H1 (cell line): ENCODE data around the gene UQCR10. TPM values are rescaled to one million over a fixed set of nuclear protein-coding genes. Genes with fewer than 3 reads are reported as not detected.

Experiments
- CTCF ChIA-PET: fragments of 300-600 bp; sonication (Branson Sonifier 250); formaldehyde crosslinking; loops from one replicate; lab custom pipeline; 2021; ENCODE audit not compliant: partially characterized antibody; lab: Charles Lee
- POLR2A ChIA-PET: fragments of 300-600 bp; sonication (Branson Sonifier 250); formaldehyde crosslinking; loops from one replicate; lab custom pipeline; 2021; ENCODE audit warnings: inconsistent platforms; ENCODE audit not compliant: partially characterized antibody; lab: Charles Lee
- DNase-seq, 2 experiments: peaks; one replicate each; pipeline versions ENCODE4 v3.0.0 to v3.0.0-alpha.2; 2010 to 2022; ENCODE audit warnings: low spot score in 2 of 2, low read depth in 1 of 2, mixed read lengths in 1 of 2
- FAIRE-seq: peaks from 2 replicates; lab custom pipeline; 2011; peaks lifted over from hg19 to GRCh38; lab: Jason Lieb, UNC
- H2AFZ ChIP-seq: 2 replicates; pipeline ENCODE4 v1.8.1; 2012; ENCODE audit warnings: low read length, inconsistent platforms
- H2AK5ac ChIP-seq: 2 replicates; pipeline ENCODE4 v1.6.1; 2013; ENCODE audit warnings: low read depth, low read length
- H2BK120ac ChIP-seq: replicated peaks from 2 replicates; pipeline ENCODE3; 2013; ENCODE audit warnings: low read depth, low read length, inconsistent platforms
- H2BK12ac ChIP-seq: 2 replicates; pipeline ENCODE4 v1.6.1; 2013; ENCODE audit warnings: low read depth, low read length
- H2BK15ac ChIP-seq: 2 replicates; pipeline ENCODE4 v1.6.1; 2013; ENCODE audit warnings: low read length
- H2BK20ac ChIP-seq: 2 replicates; pipeline ENCODE4 v1.6.1; 2013; ENCODE audit warnings: low read length
- H2BK5ac ChIP-seq: 2 replicates; pipeline ENCODE4 v1.6.1; 2013; ENCODE audit warnings: low read depth, low read length
- H3K14ac ChIP-seq: 2 replicates; pipeline ENCODE4 v1.6.1; 2013; ENCODE audit warnings: inconsistent platforms; ENCODE audit not compliant: insufficient read length
- H3K18ac ChIP-seq: 2 replicates; pipeline ENCODE4 v1.6.1; 2013; ENCODE audit warnings: low read length; ENCODE audit errors: extremely low read depth
- H3K23ac ChIP-seq: 2 replicates; pipeline ENCODE4 v1.6.1; 2013; ENCODE audit warnings: inconsistent platforms; ENCODE audit not compliant: insufficient read length
- H3K23me2 ChIP-seq: 2 replicates; pipeline ENCODE4 v1.6.1; 2013; ENCODE audit warnings: low read depth, low read length
- H3K27ac ChIP-seq: 2 replicates; pipeline ENCODE4 v1.6.1; 2011; ENCODE audit warnings: low read depth, low read length, inconsistent platforms
- H3K27me3 ChIP-seq, 4 experiments: replicated peaks in 1 of 4; 1 replicate in 1 of 4; 2 replicates in 3 of 4; pipeline versions ENCODE4 v1.6.1 to v1.8.1; 2011 to 2013; ENCODE audit warnings: low read length in 3 of 4, mild to moderate bottlenecking in 3 of 4, inconsistent platforms in 2 of 4, mixed read lengths in 2 of 4, moderate library complexity in 1 of 4; ENCODE audit not compliant: control insufficient read depth in 3 of 4, insufficient read depth in 3 of 4; ENCODE audit errors: extremely low read depth in 1 of 4
- H3K36me3 ChIP-seq, 4 experiments: 2 replicates each; pipeline versions ENCODE4 v1.6.1 to v1.8.1; 2011 to 2013; ENCODE audit warnings: mild to moderate bottlenecking in 4 of 4, low read length in 3 of 4, moderate library complexity in 2 of 4, control low read depth in 1 of 4, inconsistent platforms in 1 of 4; ENCODE audit not compliant: insufficient read depth in 4 of 4, control insufficient read depth in 2 of 4
- H3K4ac ChIP-seq: replicated peaks from 2 replicates; pipeline ENCODE3; 2013; ENCODE audit warnings: low read length, low read depth, mixed read lengths, inconsistent platforms; ENCODE audit not compliant: insufficient read length
- H3K4me1 ChIP-seq, 4 experiments: replicated peaks in 1 of 4; 1 replicate in 1 of 4; 2 replicates in 3 of 4; pipeline versions ENCODE4 v1.6.1 to v1.8.1; 2011 to 2013; ENCODE audit warnings: low read length in 3 of 4, inconsistent platforms in 2 of 4, mixed read lengths in 1 of 4; ENCODE audit not compliant: insufficient read depth in 4 of 4, control insufficient read depth in 3 of 4
- H3K4me2 ChIP-seq, 2 experiments: 2 replicates each; pipeline versions ENCODE4 v1.6.1 to v1.8.1; 2011 to 2013; ENCODE audit warnings: low read depth in 2 of 2, low read length in 2 of 2, control low read depth in 1 of 2, inconsistent platforms in 1 of 2, mild to moderate bottlenecking in 1 of 2; ENCODE audit not compliant: insufficient read depth in 1 of 2
- H3K4me3 ChIP-seq, 4 experiments: fragments of 200-600, 300-600 bp in 1 of 4; sonication (generic), shearing (Covaris generic), sonication (Bioruptor Twin) in 1 of 4; 2 replicates each; pipeline versions ENCODE4 v1.5.1 to v1.8.1; 2011 to 2016; ENCODE audit warnings: low read length in 4 of 4, low read depth in 3 of 4, control low read depth in 2 of 4, inconsistent platforms in 2 of 4, mild to moderate bottlenecking in 2 of 4, mixed read lengths in 1 of 4, moderate library complexity in 1 of 4; ENCODE audit not compliant: insufficient read depth in 2 of 4; ENCODE audit errors: extremely low read depth in 1 of 4
- H3K56ac ChIP-seq: replicated peaks from 2 replicates; pipeline ENCODE3; 2013; ENCODE audit warnings: low read depth, mild to moderate bottlenecking, mixed read lengths, low read length, inconsistent platforms; ENCODE audit not compliant: insufficient read length
- H3K79me1 ChIP-seq: 2 replicates; pipeline ENCODE4 v1.6.1; 2013; ENCODE audit warnings: low read depth, low read length, control low read depth
- H3K79me2 ChIP-seq, 2 experiments: 2 replicates each; pipeline versions ENCODE4 v1.6.1 to v1.8.1; 2012 to 2013; ENCODE audit warnings: low read length in 2 of 2, mild to moderate bottlenecking in 2 of 2, inconsistent platforms in 1 of 2; ENCODE audit not compliant: insufficient read depth in 2 of 2, control insufficient read depth in 1 of 2
- H3K9ac ChIP-seq, 4 experiments: replicated peaks in 1 of 4; 1 replicate in 1 of 4; 2 replicates in 3 of 4; pipeline versions ENCODE4 v1.6.1 to v1.8.1; 2011 to 2013; ENCODE audit warnings: low read depth in 3 of 4, low read length in 3 of 4, control low read depth in 2 of 4, mild to moderate bottlenecking in 2 of 4, moderate library complexity in 2 of 4, inconsistent platforms in 1 of 4; ENCODE audit errors: extremely low read depth in 1 of 4
- H3K9me3 ChIP-seq, 2 experiments: 2 replicates each; pipeline versions ENCODE4 v1.6.1 to v1.8.1; 2012 to 2013; ENCODE audit warnings: mild to moderate bottlenecking in 2 of 2, moderate library complexity in 2 of 2, control low read depth in 1 of 2, inconsistent platforms in 1 of 2, low read depth in 1 of 2, low read length in 1 of 2, mixed read lengths in 1 of 2; ENCODE audit not compliant: insufficient read depth in 2 of 2
- H4K20me1 ChIP-seq, 2 experiments: replicated peaks in 1 of 2; 2 replicates each; pipeline versions ENCODE3 to v1.8.1; 2011 to 2013; ENCODE audit warnings: inconsistent platforms in 2 of 2, low read length in 2 of 2, mild to moderate bottlenecking in 1 of 2; ENCODE audit not compliant: insufficient read depth in 2 of 2, control insufficient read depth in 1 of 2
- H4K5ac ChIP-seq: 2 replicates; pipeline ENCODE4 v1.6.1; 2013; ENCODE audit warnings: low read length, low read depth, mixed read lengths, inconsistent platforms; ENCODE audit not compliant: insufficient read length
- H4K8ac ChIP-seq: 2 replicates; pipeline ENCODE4 v1.8.0; 2013; ENCODE audit warnings: mild to moderate bottlenecking, moderate library complexity, low read length, inconsistent platforms; ENCODE audit not compliant: insufficient read depth; ENCODE audit errors: extremely low read depth
- H4K91ac ChIP-seq: replicated peaks from 2 replicates; pipeline ENCODE3; 2013; ENCODE audit warnings: low read length, mixed read lengths, inconsistent platforms; ENCODE audit not compliant: insufficient read length
- KDM4A ChIP-seq: IDR thresholded peaks from one replicate; pipeline ENCODE4 v1.7.1; 2012; ENCODE audit warnings: low read depth, mild to moderate bottlenecking, moderate library complexity, low read length, inconsistent platforms; ENCODE audit not compliant: severe bottlenecking
- WGBS, 2 experiments: shearing (Covaris generic) in 1 of 2; methylation state at CpG; one replicate each; pipeline versions ENCODE4 v1.1.6 to v1.1.7; 2013 to 2015; ENCODE audit warnings: low lambda C conversion rate in 2 of 2, mixed read lengths in 2 of 2, inconsistent platforms in 1 of 2, low coverage in 1 of 2, missing lambda C conversion rate in 1 of 2; ENCODE audit not compliant: insufficient replicate concordance in 2 of 2, insufficient coverage in 1 of 2, insufficient read length in 1 of 2; ENCODE audit errors: extremely low coverage in 1 of 2, missing lambda C conversion rate in 1 of 2; 5-methylcytosine and 5-hydroxymethylcytosine counted together
- polyA plus RNA-seq, 7 experiments: library from polyadenylated mRNA; depleted of rRNA in 3 of 7; stranded (reverse) in 5 of 7; unstranded in 2 of 7; fragments of >200 nt in 5 of 7; fragments of 200-250 nt in 2 of 7; gene quantifications; 1 replicate in 5 of 7; 2 replicates in 1 of 7; 4 replicates in 1 of 7; pipeline versions ENCODE4 v1.2.1 to v1.2.3, GENCODE V29; 2011 to 2013; ENCODE audit warnings: missing spikeins in 2 of 7, mixed read lengths in 2 of 7
- total RNA-seq: library from RNA; stranded (reverse); fragmentation: NEBNext Ultra II Directional; extraction: Animal tissue kit (Norgen Biotek cat#: 25700); gene quantifications from 2 replicates; pipeline ENCODE4 v1.2.1, GENCODE V29; 2021

The UQCR10 gene
- total and polyA plus RNA-seq, 2 of the 8 experiments (the other 6 are each of a cell fraction or from before 2014, with no cell fraction given), result 102 to 260 TPM

GRCh38 chr22:29788339-29789279 is 21.4 kb downstream of the UQCR10 start:
- FAIRE-seq, result no peak
- ChIA-PET CTCF (interaction anchor here (0.6 to 1.4 kb wide), 3 partner anchors 12 to 263 kb away, joined by 3 to 4 read pairs (median 4); no protein-coding TSS in a partner anchor), POLR2A (no interaction called here)

More at GRCh38 chr22:29788339-29789279, 21.4 kb downstream of the UQCR10 start:
- Histone ChIP-seq H3K18ac (no peak overlapping the region), H3K79me1 (no peaks in the 10 kb centered on the region), H3K9ac (no peak overlapping the region), H3K56ac (no peak overlapping the region), H2BK5ac (no peak overlapping the region; the same call in 1 of the 2 replicates), H2BK12ac (no peak overlapping the region), H3K27ac (no peak overlapping the region), H3K79me2 (no peaks in the 10 kb centered on the region), H3K23me2 (no peaks in the 10 kb centered on the region), H2AK5ac (no peak overlapping the region), H2BK120ac (no peak overlapping the region), H3K4me2 (no peak overlapping the region), H4K5ac (no peak overlapping the region)
- no peak for DNase-seq
- 90% methylated on average over 27 of the region's 27 CpGs; no CpG with 5 or more reads in 1 of the 2 experiments for WGBS, 2 experiments
- no peak for TF ChIP-seq KDM4A
- TF ChIP-seq, all 59 proteins: peak for 0
- Histone ChIP-seq H2BK15ac (no peak overlapping the region), H3K4me3 (no peak overlapping the region), H2BK20ac (no peak overlapping the region), H3K9me3 (no peaks in the 10 kb centered on the region), H3K23ac (no peak overlapping the region), H4K91ac (no peak overlapping the region), H3K4ac (no peak overlapping the region), H4K8ac (no peak overlapping the region; the same call in 1 of the 2 replicates), H4K20me1 (peaks cover 0 to 3% of the 10 kb centered on the region in 2 experiments), H2AFZ (no peak overlapping the region), H3K27me3 (no peaks in the 10 kb centered on the region), H3K14ac (no peak overlapping the region), H3K36me3 (peaks cover 0 to 31% (median 5%) of the 10 kb centered on the region in 4 experiments; a peak in 5 of 8 replicates), H3K4me1 (peaks cover 0 to 2% (median 0%) of the 10 kb centered on the region in 4 experiments; a peak in 1 of 7 replicates)
